GDM1 (cell line): ENCODE results near the gene NDRG4.

ENCODE experiments used
- DNase-seq: peaks from one replicate; lab custom pipeline; 2025; lab: John Stamatoyannopoulos, UW

NDRG4 gene

GRCh38 chr16:58543685-58544084, 43.7 kb downstream of the NDRG4 start:
- DNase-seq, result no peak

GRCh38 chr16:58548378-58548777, 48.4 kb downstream of the NDRG4 start:
- no peak for DNase-seq

GRCh38 chr16:58551496-58551895, 51.6 kb downstream of the NDRG4 start:
- no peak for DNase-seq

- no peak for DNase-seq
These were observed 56.7 kb downstream of the NDRG4 start for GRCh38 chr16:58556678-58557077.
